Skeletal muscle tissue (tissue), 4 donors: ENCODE measurements around the gene GALNS. TPM values are rescaled to one million over a fixed set of nuclear protein-coding genes. Genes with fewer than 3 reads are reported as not detected.
"Not testable (repeated sequence)": the region's sequence is repeated elsewhere in the genome, so short reads cannot be mapped to it uniquely, and the experiment has no call there.

ENCODE experiments used
- H3K27ac ChIP-seq: one replicate; pipeline ENCODE4 v1.7.0; 2013; ENCODE audit warnings: mild to moderate bottlenecking, low read depth, low read length, inconsistent platforms
- H3K27me3 ChIP-seq, 3 donors: one replicate each; pipeline ENCODE4 v1.7.0; 2013; ENCODE audit warnings: low read length in 3 of 3; ENCODE audit not compliant: control insufficient read depth in 3 of 3, insufficient read depth in 3 of 3
- H3K36me3 ChIP-seq, 3 donors: one replicate each; pipeline ENCODE4 v1.7.0; 2013; ENCODE audit warnings: low read length in 3 of 3; ENCODE audit not compliant: control insufficient read depth in 3 of 3, insufficient read depth in 3 of 3
- H3K4me1 ChIP-seq, 3 donors: one replicate each; pipeline ENCODE4 v1.7.0; 2013; ENCODE audit warnings: low read length in 3 of 3, mild to moderate bottlenecking in 3 of 3; ENCODE audit not compliant: control insufficient read depth in 3 of 3, insufficient read depth in 3 of 3
- H3K4me3 ChIP-seq, 3 donors: one replicate each; pipeline ENCODE4 v1.7.0; 2013; ENCODE audit warnings: low read length in 3 of 3
- H3K9ac ChIP-seq, 3 donors: one replicate each; pipeline ENCODE4 v1.7.0; 2013; ENCODE audit warnings: low read length in 3 of 3, mild to moderate bottlenecking in 3 of 3, moderate library complexity in 2 of 3, low read depth in 1 of 3
- H3K9me3 ChIP-seq, 3 donors: one replicate each; pipeline ENCODE4 v1.7.0; 2013; ENCODE audit warnings: low read length in 3 of 3; ENCODE audit not compliant: control insufficient read depth in 3 of 3
- total RNA-seq: library from RNA; depleted of rRNA; stranded (reverse); fragments of >200 nt; gene quantifications from one replicate; pipeline ENCODE4 v1.2.3, GENCODE V29; 2014
- donor health status: Osteomylitis.

The GALNS gene
- total RNA-seq, 1 donor from 2014 or later: 9.9 TPM

- Histone ChIP-seq H3K36me3 (peaks cover 31 to 39% (median 39%) of the 10 kb centered on the region in 3 donors), H3K4me1 (peaks cover 61 to 71% (median 67%) of the 10 kb centered on the region in 3 donors)
- not testable (repeated sequence) for H3K27ac ChIP-seq, H3K9ac ChIP-seq, H3K9me3 ChIP-seq, H3K4me3 ChIP-seq, H3K27me3 ChIP-seq
Observed at GRCh38 chr16:88889702-88890352, 33.1 kb upstream of the GALNS start.

GRCh38 chr16:88888461-88889387 lies 32.0 kb upstream of the GALNS start:
- Histone ChIP-seq H3K4me1 (peaks cover 67 to 72% (median 71%) of the 10 kb centered on the region in 3 donors), H3K27ac (peak overlapping the region; percentile 47)

GRCh38 chr16:88888057-88888456 lies 31.3 kb upstream of the GALNS start:
- no peaks in the 10 kb centered on the region for H3K27me3 ChIP-seq
- H3K27ac ChIP-seq: peak overlapping the region; percentile 74
- H3K9ac ChIP-seq: peak overlapping the region in 2 of 3 donors; percentile 45 to 64
- no peaks in the 10 kb centered on the region for H3K9me3 ChIP-seq
- H3K4me1 ChIP-seq: peaks cover 68 to 72% (median 71%) of the 10 kb centered on the region in 3 donors
- peak overlapping the region in 2 of 3 donors; percentile 27 to 35 for H3K4me3 ChIP-seq
- H3K36me3 ChIP-seq: peaks cover 39 to 51% (median 45%) of the 10 kb centered on the region in 3 donors

More at GRCh38 chr16:88888461-88889387, 32.0 kb upstream of the GALNS start:
- H3K4me3 ChIP-seq: no peak overlapping the region
- peaks cover 36 to 48% (median 45%) of the 10 kb centered on the region in 3 donors for H3K36me3 ChIP-seq
- peak overlapping the region in 1 of 3 donors; percentile 25 for H3K9ac ChIP-seq
- H3K27me3 ChIP-seq: no peaks in the 10 kb centered on the region
- H3K9me3 ChIP-seq: no peaks in the 10 kb centered on the region

GRCh38 chr16:88886845-88887521 lies 30.2 kb upstream of the GALNS start:
- H3K4me1 ChIP-seq: peaks cover 61 to 72% (median 70%) of the 10 kb centered on the region in 3 donors
- H3K9ac ChIP-seq: peak overlapping the region in 2 of 3 donors; percentile 45 to 64
- H3K27me3 ChIP-seq: no peaks in the 10 kb centered on the region
- H3K9me3 ChIP-seq: no peaks in the 10 kb centered on the region
- H3K36me3 ChIP-seq: peaks cover 40 to 57% (median 45%) of the 10 kb centered on the region in 3 donors
- H3K4me3 ChIP-seq: peak overlapping the region in 2 of 3 donors; percentile 9 to 45
- H3K27ac ChIP-seq: peak overlapping the region; percentile 74

- H3K9ac ChIP-seq: peak overlapping the region in 1 of 3 donors; percentile 25
- H3K9me3 ChIP-seq: no peaks in the 10 kb centered on the region
- H3K36me3 ChIP-seq: peaks cover 36 to 53% (median 43%) of the 10 kb centered on the region in 3 donors
- peaks cover 56 to 69% (median 66%) of the 10 kb centered on the region in 3 donors for H3K4me1 ChIP-seq
- peak overlapping the region; percentile 74 for H3K27ac ChIP-seq
- no peak overlapping the region for H3K4me3 ChIP-seq
- H3K27me3 ChIP-seq: no peaks in the 10 kb centered on the region
Observed at GRCh38 chr16:88886420-88886844, 29.7 kb upstream of the GALNS start.

- peaks cover 56 to 69% (median 66%) of the 10 kb centered on the region in 3 donors for H3K4me1 ChIP-seq
- H3K9ac ChIP-seq: peak overlapping the region in 1 of 3 donors; percentile 33
- H3K27ac ChIP-seq: peak overlapping the region; percentile 74
- H3K9me3 ChIP-seq: no peaks in the 10 kb centered on the region
- peaks cover 33 to 50% (median 42%) of the 10 kb centered on the region in 3 donors for H3K36me3 ChIP-seq
- no peaks in the 10 kb centered on the region for H3K27me3 ChIP-seq
- no peak overlapping the region for H3K4me3 ChIP-seq
Observed at GRCh38 chr16:88885693-88886280, 29.0 kb upstream of the GALNS start.

- Histone ChIP-seq H3K36me3 (peaks cover 31 to 51% (median 45%) of the 10 kb centered on the region in 3 donors), H3K27me3 (no peaks in the 10 kb centered on the region), H3K9ac (peak overlapping the region; percentile 43 to 77 (median 57)), H3K27ac (peak overlapping the region; percentile 98), H3K4me3 (peak overlapping the region in 2 of 3 donors; percentile 39 to 54), H3K4me1 (peaks cover 56 to 69% (median 66%) of the 10 kb centered on the region in 3 donors), H3K9me3 (no peaks in the 10 kb centered on the region)
Observed at GRCh38 chr16:88884569-88885271, 28.0 kb upstream of the GALNS start.

- peak overlapping the region; percentile 98 for H3K27ac ChIP-seq
- peak overlapping the region; percentile 23 to 63 (median 58) for H3K4me3 ChIP-seq
- peak overlapping the region; percentile 76 to 80 (median 77) for H3K9ac ChIP-seq
- peaks cover 56 to 69% (median 64%) of the 10 kb centered on the region in 3 donors for H3K4me1 ChIP-seq
- peaks cover 35 to 59% (median 50%) of the 10 kb centered on the region in 3 donors for H3K36me3 ChIP-seq
- no peaks in the 10 kb centered on the region for H3K9me3 ChIP-seq
- H3K27me3 ChIP-seq: no peaks in the 10 kb centered on the region
Observed at GRCh38 chr16:88883946-88884345, 27.2 kb upstream of the GALNS start.
